Peyer's patch (tissue), 4 donors: Measurements from ENCODE around the gene ITK.

Source experiments
- POLR2A ChIP-seq, 2 donors: fragments of 450-650 bp; IDR thresholded peaks; one replicate each; pipeline ENCODE4 v1.5.1; 2017; ENCODE audit warnings: antibody characterized with exemption in 2 of 2, mild to moderate bottlenecking in 2 of 2, moderate library complexity in 2 of 2
- TF ChIP-seq, protein P1 (sequence below), 6 experiments: fragments of 450-650 bp in 4 of 6; fragments of 200-600 bp in 2 of 6; sonication (generic) in 1 of 6; IDR thresholded peaks; one replicate each; pipeline ENCODE4 v1.5.1; 2017 to 2019; ENCODE audit warnings: antibody characterized with exemption in 6 of 6, mild to moderate bottlenecking in 3 of 6, moderate library complexity in 1 of 6

GRCh38 chr5:157197086-157197485 is 16.4 kb downstream of the ITK start:
- no peak for TF ChIP-seq POLR2A (IDR thresholded peaks at IDR 0.05)
- TF ChIP-seq, protein P1, sequence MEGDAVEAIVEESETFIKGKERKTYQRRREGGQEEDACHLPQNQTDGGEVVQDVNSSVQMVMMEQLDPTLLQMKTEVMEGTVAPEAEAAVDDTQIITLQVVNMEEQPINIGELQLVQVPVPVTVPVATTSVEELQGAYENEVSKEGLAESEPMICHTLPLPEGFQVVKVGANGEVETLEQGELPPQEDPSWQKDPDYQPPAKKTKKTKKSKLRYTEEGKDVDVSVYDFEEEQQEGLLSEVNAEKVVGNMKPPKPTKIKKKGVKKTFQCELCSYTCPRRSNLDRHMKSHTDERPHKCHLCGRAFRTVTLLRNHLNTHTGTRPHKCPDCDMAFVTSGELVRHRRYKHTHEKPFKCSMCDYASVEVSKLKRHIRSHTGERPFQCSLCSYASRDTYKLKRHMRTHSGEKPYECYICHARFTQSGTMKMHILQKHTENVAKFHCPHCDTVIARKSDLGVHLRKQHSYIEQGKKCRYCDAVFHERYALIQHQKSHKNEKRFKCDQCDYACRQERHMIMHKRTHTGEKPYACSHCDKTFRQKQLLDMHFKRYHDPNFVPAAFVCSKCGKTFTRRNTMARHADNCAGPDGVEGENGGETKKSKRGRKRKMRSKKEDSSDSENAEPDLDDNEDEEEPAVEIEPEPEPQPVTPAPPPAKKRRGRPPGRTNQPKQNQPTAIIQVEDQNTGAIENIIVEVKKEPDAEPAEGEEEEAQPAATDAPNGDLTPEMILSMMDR (IDR thresholded peaks at IDR 0.05) = no peak
